IMR-90 (cell line): ENCODE data around the gene VAMP7. TPM values are rescaled to one million over a fixed set of nuclear protein-coding genes. Genes with fewer than 3 reads are reported as not detected.

Experiments
- ATAC-seq: fragments of 200-7000 bp; cut with Tn5 transposase; 2 replicates; pipeline ENCODE4 v1.9.1; 2020; ENCODE audit warnings: low read depth, mild to moderate bottlenecking, moderate library complexity
- BruUV-seq: library from RNA; stranded (reverse); fragments of 400-500 nt; replicated peaks from 2 replicates; lab custom pipeline; 2021; lab: Mats Ljungman, UMichigan
- CTCF ChIA-PET: fragments of 300-600 bp; formaldehyde crosslinking; extraction: SDS; loops from one replicate; lab custom pipeline; 2021; ENCODE audit warnings: antibody characterized with exemption; lab: Yijun Ruan, JAX
- POLR2A ChIA-PET: fragments of 300-600 bp; sonication (Branson Sonifier 250); formaldehyde crosslinking; loops from one replicate; lab custom pipeline; 2022; ENCODE audit warnings: antibody characterized with exemption; ENCODE audit not compliant: unreplicated experiment; lab: Charles Lee
- DNase-seq: peaks from one replicate; pipeline ENCODE4 v3.0.0; 2013
- H2AFZ ChIP-seq: replicated peaks from 2 replicates; pipeline ENCODE3; 2013; ENCODE audit warnings: low read length, mild to moderate bottlenecking; ENCODE audit not compliant: poor library complexity
- H2AK5ac ChIP-seq: 2 replicates; pipeline ENCODE4 v1.6.1; 2013; ENCODE audit warnings: low read depth, low read length, inconsistent platforms
- H2AK9ac ChIP-seq: replicated peaks from 2 replicates; pipeline ENCODE3; 2013; ENCODE audit warnings: mild to moderate bottlenecking, low read depth, low read length, moderate library complexity; ENCODE audit not compliant: poor library complexity
- H2BK120ac ChIP-seq: 2 replicates; pipeline ENCODE4 v1.6.1; 2013; ENCODE audit warnings: low read depth, low read length, inconsistent platforms
- H2BK15ac ChIP-seq: 3 replicates; pipeline ENCODE4 v1.6.1; 2013; ENCODE audit warnings: low read depth, low read length, inconsistent platforms
- H2BK20ac ChIP-seq: 2 replicates; pipeline ENCODE4 v1.6.1; 2013; ENCODE audit warnings: low read depth, mild to moderate bottlenecking, inconsistent platforms, low read length, moderate library complexity
- H2BK5ac ChIP-seq: 2 replicates; pipeline ENCODE4 v1.6.1; 2013; ENCODE audit warnings: mild to moderate bottlenecking, low read depth, low read length, inconsistent platforms; ENCODE audit not compliant: poor library complexity, severe bottlenecking
- H3K14ac ChIP-seq: replicated peaks from 2 replicates; pipeline ENCODE4 v1.6.1; 2013; ENCODE audit warnings: low read depth, low read length, inconsistent platforms
- H3K18ac ChIP-seq: 2 replicates; pipeline ENCODE4 v1.6.1; 2013; ENCODE audit warnings: low read depth, low read length, control low read depth
- H3K23ac ChIP-seq: 2 replicates; pipeline ENCODE4 v1.6.1; 2013; ENCODE audit warnings: low read depth, low read length, inconsistent platforms
- H3K27ac ChIP-seq: 2 replicates; pipeline ENCODE4 v1.5.1; 2013; ENCODE audit warnings: mild to moderate bottlenecking, control low read depth, low read length; ENCODE audit not compliant: insufficient read depth
- H3K27me3 ChIP-seq: 2 replicates; pipeline ENCODE4 v1.6.1; 2013; ENCODE audit warnings: low read length; ENCODE audit not compliant: control insufficient read depth, insufficient read depth
- H3K36me3 ChIP-seq: 2 replicates; pipeline ENCODE4 v1.6.1; 2013; ENCODE audit warnings: low read length, mixed read lengths; ENCODE audit not compliant: control insufficient read depth, insufficient read depth
- H3K4ac ChIP-seq: 2 replicates; pipeline ENCODE4 v1.6.1; 2013; ENCODE audit warnings: low read depth, low read length, inconsistent platforms
- H3K4me1 ChIP-seq: 2 replicates; pipeline ENCODE4 v1.6.1; 2013; ENCODE audit warnings: low read length, mixed read lengths; ENCODE audit not compliant: control insufficient read depth, insufficient read depth
- H3K4me2 ChIP-seq: 2 replicates; pipeline ENCODE4 v1.6.1; 2013; ENCODE audit warnings: low read depth, mild to moderate bottlenecking, control low read depth, low read length, moderate library complexity
- H3K4me3 ChIP-seq: 2 replicates; pipeline ENCODE4 v1.5.1; 2013; ENCODE audit warnings: low read depth, mild to moderate bottlenecking, control low read depth, low read length, moderate library complexity; ENCODE audit not compliant: insufficient read depth
- H3K56ac ChIP-seq: 2 replicates; pipeline ENCODE4 v1.6.1; 2013; ENCODE audit warnings: low read length, inconsistent platforms; ENCODE audit not compliant: insufficient read depth; ENCODE audit errors: extremely low read depth
- H3K79me1 ChIP-seq, 2 experiments: 2 replicates each; pipeline ENCODE4 v1.6.1; 2013; ENCODE audit warnings: low read length in 2 of 2, inconsistent platforms in 1 of 2, low read depth in 1 of 2
- H3K9ac ChIP-seq: 2 replicates; pipeline ENCODE4 v1.6.1; 2013; ENCODE audit warnings: low read depth, low read length, control low read depth
- H3K9me1 ChIP-seq: 2 replicates; pipeline ENCODE4 v1.6.1; 2013; ENCODE audit warnings: low read length, inconsistent platforms; ENCODE audit not compliant: insufficient read depth
- H3K9me3 ChIP-seq: 2 replicates; pipeline ENCODE4 v1.6.1; 2013; ENCODE audit warnings: low read length; ENCODE audit not compliant: control insufficient read depth, insufficient read depth
- H4K20me1 ChIP-seq: 2 replicates; pipeline ENCODE4 v1.6.1; 2013; ENCODE audit warnings: low read length, inconsistent platforms; ENCODE audit not compliant: insufficient read depth
- H4K5ac ChIP-seq: 2 replicates; pipeline ENCODE4 v1.6.1; 2013; ENCODE audit warnings: mild to moderate bottlenecking, low read depth, low read length, control low read depth
- H4K8ac ChIP-seq, 2 experiments: 2 replicates each; pipeline ENCODE4 v1.6.1; 2013; ENCODE audit warnings: low read depth in 2 of 2, low read length in 2 of 2, control low read depth in 1 of 2, inconsistent platforms in 1 of 2
- H4K91ac ChIP-seq: 2 replicates; pipeline ENCODE4 v1.6.1; 2013; ENCODE audit warnings: low read depth, low read length, inconsistent platforms; ENCODE audit not compliant: insufficient read depth
- BHLHE40 ChIP-seq: fragments of 150-350 bp; IDR thresholded peaks from 2 replicates; pipeline ENCODE4 v1.6.1; 2016; ENCODE audit warnings: mild to moderate bottlenecking, low read depth, low read length
- CEBPB ChIP-seq: IDR thresholded peaks from 2 replicates; pipeline ENCODE4 v1.6.1; 2012; ENCODE audit warnings: low read depth, low read length, improper control_type of control experiment
- CHD1 ChIP-seq: IDR thresholded peaks from 2 replicates; pipeline ENCODE4 v1.6.1; 2012; ENCODE audit warnings: low read depth, low read length, improper control_type of control experiment
- MAFK ChIP-seq: IDR thresholded peaks from 2 replicates; pipeline ENCODE4 v1.6.1; 2012; ENCODE audit warnings: low read depth, low read length, improper control_type of control experiment
- MXI1 ChIP-seq: IDR thresholded peaks from 2 replicates; pipeline ENCODE4 v1.6.1; 2012; ENCODE audit warnings: low read depth, mild to moderate bottlenecking, low read length, moderate library complexity, borderline replicate concordance
- POLR2A ChIP-seq: IDR thresholded peaks from 2 replicates; pipeline ENCODE4 v1.6.1; 2012; ENCODE audit warnings: mild to moderate bottlenecking, low read depth, low read length
- RAD21 ChIP-seq: IDR thresholded peaks from 2 replicates; pipeline ENCODE4 v1.6.1; 2012; ENCODE audit warnings: low read length, improper control_type of control experiment
- WGBS, 2 experiments: methylation state at CpG; one replicate each; pipeline versions ENCODE4 v1.1.5 to v1.1.7; 2013; ENCODE audit warnings: missing lambda C conversion rate in 2 of 2; ENCODE audit not compliant: insufficient read length in 1 of 2; ENCODE audit errors: extremely low coverage in 2 of 2; 5-methylcytosine and 5-hydroxymethylcytosine counted together
- dilution Hi-C: fragments of 300-500 bp; cut with HindIII; formaldehyde crosslinking; loops from one replicate; pipeline ENCODE4 v1.14.3; 2018; ENCODE audit warnings: low sequenced_read_pairs; ENCODE audit not compliant: unreplicated experiment
- in situ Hi-C: fragments of 300-500 bp; cut with MboI; formaldehyde crosslinking; loops from 3 replicates; pipeline ENCODE4 v1.14.3; 2019; ENCODE audit warnings: low sequenced_read_pairs, inconsistent platforms, mixed read lengths
- intact Hi-C: fragments of 100-400 bp; cut with micrococcal nuclease; formaldehyde crosslinking; loops from 2 replicates; pipeline ENCODE4 v1.10.0; 2022
- polyA plus RNA-seq, 3 experiments: library from polyadenylated mRNA; depleted of rRNA; stranded (reverse); fragments of >200 nt; gene quantifications; 2 replicates each; pipeline ENCODE4 v1.2.3, GENCODE V29; 2012; ENCODE audit warnings: low replicate concordance in 1 of 3
- total RNA-seq: library from RNA; depleted of rRNA; stranded (reverse); fragments of >200 nt; gene quantifications from 2 replicates; pipeline ENCODE4 v1.2.3, GENCODE V29; 2012
- TF ChIP-seq, protein P1 (sequence below): fragments of 150-350 bp; IDR thresholded peaks from 2 replicates; pipeline ENCODE4 v1.6.1; 2016; ENCODE audit warnings: low read depth, mild to moderate bottlenecking, low read length, moderate library complexity, borderline replicate concordance
- TF ChIP-seq, protein P2 (sequence below): fragments of 150-350 bp; IDR thresholded peaks from 2 replicates; pipeline ENCODE4 v1.6.1; 2017; ENCODE audit warnings: mild to moderate bottlenecking, antibody characterized with exemption, low read length, low read depth

Gene VAMP7
- total and polyA plus RNA-seq, 2 of the 4 experiments (the other 2 are of a cell fraction), result 21.7 to 39.1 TPM

- H3K36me3 ChIP-seq, result no peaks in the 10 kb centered on the region
- H3K14ac ChIP-seq, result no peak overlapping the region
- H2BK20ac ChIP-seq, result no peak overlapping the region
- no peak overlapping the region for H3K9ac ChIP-seq
- H3K9me1 ChIP-seq, result no peaks in the 10 kb centered on the region
- no peak overlapping the region for H2BK5ac ChIP-seq
- H3K4me3 ChIP-seq, result no peak overlapping the region
- no peaks in the 10 kb centered on the region for H3K79me1 ChIP-seq
- intact Hi-C loops (no loop called here), dilution Hi-C loops (no loop called here), in situ Hi-C loops (no loop called here)
- ATAC-seq, result no peak
- no peaks in the 10 kb centered on the region for H4K20me1 ChIP-seq
- no peak overlapping the region for H2AFZ ChIP-seq
- no peak overlapping the region for H2AK5ac ChIP-seq
- CTCF ChIA-PET, result no interaction called here
- no peak overlapping the region for H3K23ac ChIP-seq
- no TSS peak for BruUV-seq
- no peak overlapping the region for H3K56ac ChIP-seq
- H4K5ac ChIP-seq, result no peak overlapping the region
- no CpG with 5 or more reads among the region's 3 CpGs for WGBS, 2 experiments
- TF ChIP-seq BHLHE40 (no peak), RAD21 (no peak), CHD1 (no peak), POLR2A (no peak), MAFK (no peak), CEBPB (no peak), MXI1 (no peak)
- TF ChIP-seq, protein P1, sequence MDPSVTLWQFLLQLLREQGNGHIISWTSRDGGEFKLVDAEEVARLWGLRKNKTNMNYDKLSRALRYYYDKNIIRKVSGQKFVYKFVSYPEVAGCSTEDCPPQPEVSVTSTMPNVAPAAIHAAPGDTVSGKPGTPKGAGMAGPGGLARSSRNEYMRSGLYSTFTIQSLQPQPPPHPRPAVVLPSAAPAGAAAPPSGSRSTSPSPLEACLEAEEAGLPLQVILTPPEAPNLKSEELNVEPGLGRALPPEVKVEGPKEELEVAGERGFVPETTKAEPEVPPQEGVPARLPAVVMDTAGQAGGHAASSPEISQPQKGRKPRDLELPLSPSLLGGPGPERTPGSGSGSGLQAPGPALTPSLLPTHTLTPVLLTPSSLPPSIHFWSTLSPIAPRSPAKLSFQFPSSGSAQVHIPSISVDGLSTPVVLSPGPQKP, result no peak
- TF ChIP-seq, protein P2, sequence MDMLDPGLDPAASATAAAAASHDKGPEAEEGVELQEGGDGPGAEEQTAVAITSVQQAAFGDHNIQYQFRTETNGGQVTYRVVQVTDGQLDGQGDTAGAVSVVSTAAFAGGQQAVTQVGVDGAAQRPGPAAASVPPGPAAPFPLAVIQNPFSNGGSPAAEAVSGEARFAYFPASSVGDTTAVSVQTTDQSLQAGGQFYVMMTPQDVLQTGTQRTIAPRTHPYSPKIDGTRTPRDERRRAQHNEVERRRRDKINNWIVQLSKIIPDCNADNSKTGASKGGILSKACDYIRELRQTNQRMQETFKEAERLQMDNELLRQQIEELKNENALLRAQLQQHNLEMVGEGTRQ, result no peak
- no peaks in the 10 kb centered on the region for H3K9me3 ChIP-seq
- no peak overlapping the region for H4K8ac ChIP-seq
- H3K27me3 ChIP-seq, result no peaks in the 10 kb centered on the region
- no peak overlapping the region for H3K4ac ChIP-seq
- no peak overlapping the region for H3K18ac ChIP-seq
- no peak overlapping the region for H2BK15ac ChIP-seq
- no peaks in the 10 kb centered on the region for H3K4me1 ChIP-seq
- POLR2A ChIA-PET, result no interaction called here
- H4K91ac ChIP-seq, result no peak overlapping the region
- no peak overlapping the region for H2BK120ac ChIP-seq
- H3K4me2 ChIP-seq, result no peak overlapping the region
- H2AK9ac ChIP-seq, result no peak overlapping the region
- no peak for DNase-seq
- no peak overlapping the region for H3K27ac ChIP-seq
These were observed 75.5 kb downstream of the VAMP7 start for GRCh38 chrX:155956649-155957048.
